Measurements from ENCODE around the gene SLC5A9.
"Not testable (repeated sequence)": the region's sequence is repeated elsewhere in the genome, so short reads cannot be mapped to it uniquely, and the experiment has no call there.

Gene SLC5A9

DNA sequence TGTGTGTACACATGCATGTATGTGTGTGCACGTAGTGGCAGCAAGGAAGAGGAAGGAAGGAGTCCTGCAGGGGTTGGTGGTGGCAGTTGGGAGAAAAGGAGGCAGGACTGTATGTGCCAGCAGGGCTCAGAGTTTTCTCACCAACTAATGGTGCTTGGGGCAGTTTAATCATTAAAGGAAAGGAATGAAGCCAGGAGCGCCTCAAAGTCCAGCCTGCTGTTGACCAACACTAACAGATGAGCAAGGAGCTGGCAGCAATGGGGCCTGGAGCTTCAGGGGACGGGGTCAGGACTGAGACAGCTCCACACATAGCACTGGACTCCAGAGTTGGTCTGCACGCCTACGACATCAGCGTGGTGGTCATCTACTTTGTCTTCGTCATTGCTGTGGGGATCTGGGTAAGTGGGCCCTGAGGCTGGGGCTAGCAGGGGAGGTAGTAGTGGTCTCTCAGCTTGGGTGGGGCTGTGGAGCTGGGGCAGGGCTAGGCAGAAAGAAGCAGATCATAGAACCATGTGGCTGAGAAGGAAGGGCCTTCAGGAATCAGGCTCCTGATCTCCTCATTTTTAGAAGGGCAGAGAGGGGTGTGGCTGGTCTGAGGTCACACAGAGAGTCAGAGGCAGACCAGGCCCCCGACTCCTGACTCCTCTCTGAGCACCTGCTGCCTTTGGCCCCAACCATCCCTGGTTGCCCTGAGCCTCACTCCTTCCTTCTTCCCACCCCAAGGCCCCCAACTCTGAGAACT lies at the start of gene SLC5A9:
Gene SLC5A9 (plus strand): TSS at position 216 of the 742 bp plus-strand sequence. CDS start 21 bp downstream, at position 237.
- DNase-seq, result no peak

DNA sequence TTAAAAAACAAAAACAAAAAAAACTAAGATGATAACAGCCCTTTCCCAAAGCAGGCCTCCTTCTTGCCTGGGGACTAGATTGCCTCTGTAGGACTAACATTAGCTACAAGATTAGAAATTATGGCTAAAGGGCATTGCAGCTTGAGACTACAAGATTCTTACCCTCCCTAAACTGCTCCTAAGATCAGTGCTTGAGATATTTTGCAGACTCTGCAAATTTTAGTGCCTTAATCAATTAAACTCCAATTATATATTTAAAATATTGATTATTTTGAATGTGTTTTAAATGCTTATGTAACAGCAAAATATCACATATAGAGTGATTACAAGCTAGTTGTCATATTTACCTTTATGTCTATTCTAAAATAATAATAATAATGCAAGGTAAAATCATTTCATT lies 47.4 kb upstream of the SLC5A9 start:
- no peak for DNase-seq

- DNase-seq, result no peak
These were observed 45.3 kb upstream of the SLC5A9 start for GRCh38 chr1:48177257-48177656.

GRCh38 chr1:48181669-48182367 lies 40.7 kb upstream of the SLC5A9 start:
- no peak for DNase-seq

DNA sequence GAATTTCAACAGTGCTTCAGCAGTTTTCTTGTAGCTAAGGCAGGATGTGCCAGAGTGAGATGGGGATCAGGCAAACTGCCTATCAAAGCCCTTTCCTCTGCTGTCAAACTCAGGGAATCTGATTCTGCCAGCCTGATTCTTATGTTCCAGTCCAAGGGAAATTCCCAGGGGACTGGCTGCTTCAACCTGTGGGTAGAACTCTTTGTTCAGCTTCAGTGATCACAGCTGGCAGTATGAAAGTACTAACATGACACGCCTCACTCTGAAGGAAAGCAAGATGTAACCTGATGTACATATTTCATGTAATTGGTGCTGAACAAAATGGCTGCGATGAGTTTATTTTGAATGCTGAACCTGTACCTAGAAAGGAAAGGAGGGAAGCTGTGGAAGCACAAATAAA lies 40.1 kb upstream of the SLC5A9 start:
- no peak for DNase-seq

DNA sequence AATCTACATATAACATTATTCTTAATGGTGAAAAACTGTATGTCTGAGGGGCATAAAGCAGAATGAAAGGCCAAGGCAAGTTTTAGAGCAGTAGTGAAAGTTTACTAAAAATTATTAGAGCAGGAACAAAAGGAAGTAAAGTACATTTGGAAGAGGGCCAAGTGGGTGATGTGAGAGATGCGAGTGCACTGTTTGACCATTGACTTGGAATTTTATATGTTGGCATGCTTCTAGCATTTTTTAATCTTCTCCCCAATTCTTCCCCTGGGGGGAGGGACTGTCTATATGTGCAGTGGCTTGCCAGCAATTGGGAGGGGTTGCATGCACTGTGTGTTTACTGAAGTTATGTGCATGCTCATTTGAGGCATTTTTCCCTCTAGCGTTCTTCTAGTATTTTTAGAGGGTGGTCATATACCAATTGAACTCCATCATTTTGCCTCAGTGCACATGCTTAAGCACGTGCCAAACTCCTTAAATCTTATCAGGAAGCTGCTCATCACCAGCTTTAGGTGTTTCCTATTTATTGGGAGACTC lies 36.1 kb upstream of the SLC5A9 start:
- DNase-seq, result no peak

- no peak for DNase-seq
These were observed 34.5 kb upstream of the SLC5A9 start for GRCh38 chr1:48187969-48188563.

DNA sequence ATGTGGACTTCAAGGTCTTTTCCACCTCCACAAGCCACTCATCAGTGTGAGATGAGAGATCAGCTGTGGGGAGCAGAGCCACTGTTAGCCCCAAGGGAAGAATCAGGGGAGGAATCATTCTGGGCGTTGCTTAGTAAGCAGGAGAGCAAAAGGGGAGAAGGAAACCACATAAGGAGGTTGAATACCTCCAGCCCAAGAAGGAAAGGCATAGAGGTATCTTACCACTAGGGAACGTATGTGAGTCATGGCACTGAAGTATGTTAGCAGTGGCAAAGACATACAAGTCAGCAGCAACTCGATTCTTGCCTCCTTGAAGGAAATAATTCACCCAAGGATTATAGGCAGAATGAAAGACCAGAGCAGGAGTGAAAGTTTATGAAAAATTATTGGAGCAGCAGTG lies 31.6 kb upstream of the SLC5A9 start:
- no peak for DNase-seq

DNA sequence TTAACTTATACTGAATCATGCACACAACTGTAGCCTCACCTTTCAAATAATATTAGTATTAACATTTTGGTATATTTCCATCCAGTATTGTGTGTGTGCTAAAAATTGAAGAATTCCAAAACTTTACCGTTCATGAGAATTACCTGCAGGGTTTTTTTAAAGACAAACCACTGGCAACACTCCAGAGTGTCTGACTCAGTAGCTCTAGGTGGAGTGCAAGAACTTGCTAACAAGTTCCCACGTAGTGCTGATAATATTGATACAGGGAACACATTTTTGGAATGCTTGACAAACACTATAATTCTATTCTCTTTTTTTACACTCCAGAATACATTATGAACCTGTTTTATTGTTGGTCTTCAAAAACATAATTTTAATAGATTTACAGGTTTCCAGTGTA lies 27.7 kb upstream of the SLC5A9 start:
- no peak for DNase-seq

GRCh38 chr1:48196237-48196636 lies 26.3 kb upstream of the SLC5A9 start:
- no peak for DNase-seq

DNA sequence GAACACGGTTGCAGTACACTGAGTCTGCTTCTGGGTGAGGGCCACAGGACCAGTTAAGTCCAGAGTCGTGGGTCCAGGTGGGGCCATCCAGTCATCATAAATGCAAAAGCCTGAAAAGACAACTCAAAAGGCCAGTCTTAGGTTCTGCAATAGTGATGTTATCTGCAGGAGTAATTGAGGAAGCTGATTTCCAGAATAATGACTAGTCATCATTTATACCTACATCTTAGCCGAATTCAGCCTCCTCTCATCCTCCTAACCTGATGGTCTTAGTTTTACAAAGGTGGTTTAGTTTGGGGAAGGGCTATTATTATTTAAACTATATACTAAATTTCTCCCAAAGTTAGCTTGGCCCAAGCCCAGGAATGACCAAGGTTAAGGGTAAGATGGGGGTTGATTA lies 23.5 kb upstream of the SLC5A9 start:
- DNase-seq, result no peak

DNA sequence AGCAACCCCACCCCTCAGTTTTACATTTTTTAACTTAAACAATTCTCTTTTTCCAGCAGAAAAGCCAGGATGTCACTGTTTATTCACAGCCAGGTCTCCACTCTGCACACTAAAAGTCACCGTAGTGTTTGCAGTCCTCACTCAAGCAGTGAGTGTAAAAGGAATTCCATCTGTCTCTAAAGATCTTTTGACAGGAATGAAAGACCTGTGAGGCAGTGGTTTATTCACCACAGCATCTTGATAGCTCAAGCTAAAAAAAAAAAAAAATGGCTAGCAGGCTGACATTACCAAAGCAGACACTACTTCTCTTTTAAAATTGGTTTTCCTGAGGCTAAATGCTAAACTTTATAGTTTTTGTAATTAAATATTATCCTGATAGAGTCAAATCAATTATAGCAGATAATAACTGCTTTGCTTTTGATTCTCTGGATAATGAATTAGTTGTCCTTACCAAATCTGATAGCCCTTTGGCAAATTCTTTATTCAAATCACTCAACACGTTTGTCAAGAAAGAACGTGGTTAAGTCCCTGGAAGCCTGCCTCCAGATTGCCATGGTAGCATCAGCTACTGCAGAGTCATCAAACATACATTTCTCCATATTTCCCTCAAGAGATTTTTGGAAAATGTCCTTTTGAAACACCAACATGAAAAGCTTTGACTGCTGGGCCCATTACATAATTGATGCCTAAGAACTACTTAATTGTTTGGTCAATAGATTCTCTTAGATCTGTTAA lies 22.2 kb upstream of the SLC5A9 start:
- DNase-seq, result no peak

DNA sequence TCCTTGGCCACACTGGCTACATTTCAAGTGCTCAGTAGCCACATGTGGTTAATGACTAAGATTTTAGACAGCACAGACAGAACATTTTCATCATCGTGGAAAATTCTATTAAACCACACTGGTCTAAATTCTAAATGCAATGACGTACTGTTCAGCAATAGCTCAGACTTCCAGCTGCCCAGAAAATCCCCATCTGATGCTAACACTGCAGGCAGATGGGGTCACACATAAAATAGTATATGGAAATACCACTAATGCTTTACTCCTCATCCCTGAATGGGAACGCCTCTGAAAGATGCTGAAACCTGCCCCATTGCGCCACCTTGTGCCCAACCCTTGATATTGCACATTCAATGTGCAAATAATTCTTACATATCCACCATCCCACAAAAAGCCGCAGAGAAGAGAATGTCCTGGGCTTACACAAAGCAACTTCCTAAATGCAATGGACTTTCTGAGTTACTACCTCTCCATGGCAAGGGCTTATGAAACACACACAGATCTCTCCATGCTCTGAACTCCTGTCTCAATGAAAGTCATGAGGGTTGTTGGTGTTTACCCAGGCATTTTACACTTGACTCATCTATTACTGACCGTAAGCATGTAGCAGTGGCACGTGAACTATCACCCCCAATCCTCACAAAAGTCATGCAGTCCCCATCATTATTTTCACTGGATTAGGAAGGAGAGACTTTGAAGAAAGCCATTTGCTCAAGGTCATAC lies 20.3 kb upstream of the SLC5A9 start:
- DNase-seq, result peak; percentile 34 to 54

DNA sequence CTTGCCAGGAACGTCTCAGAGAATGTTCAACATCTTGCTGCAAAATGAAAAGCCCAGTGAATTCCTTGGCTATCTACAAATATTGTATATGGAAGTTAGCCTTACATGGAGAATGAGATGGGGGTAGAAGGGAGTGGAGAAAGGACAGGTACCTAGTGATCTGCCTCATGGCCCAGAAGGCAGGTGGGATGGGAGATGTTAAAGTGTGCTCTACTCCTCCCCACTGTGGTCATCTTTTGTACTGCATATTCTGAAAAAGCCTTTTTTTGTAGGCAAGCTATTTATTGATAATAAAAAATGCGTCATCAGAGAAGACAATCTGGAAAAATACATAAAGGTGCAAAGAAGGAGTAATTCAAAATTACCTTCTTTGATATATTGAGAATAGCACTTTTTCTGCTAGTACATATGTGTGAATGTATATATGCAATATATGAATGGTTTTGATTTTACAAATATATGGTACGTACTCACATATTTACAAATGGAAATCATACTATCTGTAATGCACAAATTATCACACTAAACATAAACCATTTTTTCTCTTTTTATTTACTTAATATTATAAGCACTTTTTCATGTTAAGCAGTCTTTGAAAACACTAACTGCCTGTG lies 19.1 kb upstream of the SLC5A9 start:
- no peak for DNase-seq

DNA sequence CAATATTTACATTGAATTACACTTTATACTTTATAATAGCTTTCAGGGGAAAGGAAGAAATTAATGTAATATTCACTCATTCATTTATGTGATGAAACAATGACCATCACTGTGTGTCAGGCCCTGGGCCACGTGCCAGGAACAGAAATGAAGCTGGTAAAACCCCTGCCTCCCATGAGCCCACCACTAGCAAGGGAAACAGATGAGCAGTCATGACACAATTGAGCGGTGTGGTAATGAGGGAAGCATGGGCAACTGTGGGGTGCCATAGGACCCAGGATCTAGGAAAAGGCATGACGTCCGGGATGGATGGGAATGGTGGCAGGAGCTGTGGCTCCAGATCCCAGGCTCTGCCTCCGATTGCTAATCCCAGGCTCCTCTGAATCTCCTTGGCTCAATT lies 17.0 kb upstream of the SLC5A9 start:
- no peak for DNase-seq

DNA sequence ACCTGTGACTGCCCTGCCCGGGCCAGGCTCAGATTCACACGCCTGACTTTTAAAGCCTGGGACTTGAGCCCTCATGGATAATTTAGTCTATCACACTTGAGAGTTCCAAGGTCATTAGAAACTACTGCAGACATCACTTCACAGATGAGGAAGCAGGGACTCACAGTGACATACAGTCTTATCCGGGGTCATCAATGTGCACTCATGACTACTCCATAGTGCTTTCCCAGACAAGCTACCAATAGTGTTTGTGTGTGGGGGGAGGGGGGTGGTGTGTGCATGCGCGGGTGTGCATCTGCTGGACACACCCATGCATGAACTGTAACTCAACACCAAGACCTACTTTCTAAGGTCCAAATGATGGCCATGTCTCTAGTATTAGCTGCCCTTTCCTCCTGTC lies 16.1 kb upstream of the SLC5A9 start:
- DNase-seq, result no peak

GRCh38 chr1:48207131-48207530 lies 15.4 kb upstream of the SLC5A9 start:
- DNase-seq, result no peak

DNA sequence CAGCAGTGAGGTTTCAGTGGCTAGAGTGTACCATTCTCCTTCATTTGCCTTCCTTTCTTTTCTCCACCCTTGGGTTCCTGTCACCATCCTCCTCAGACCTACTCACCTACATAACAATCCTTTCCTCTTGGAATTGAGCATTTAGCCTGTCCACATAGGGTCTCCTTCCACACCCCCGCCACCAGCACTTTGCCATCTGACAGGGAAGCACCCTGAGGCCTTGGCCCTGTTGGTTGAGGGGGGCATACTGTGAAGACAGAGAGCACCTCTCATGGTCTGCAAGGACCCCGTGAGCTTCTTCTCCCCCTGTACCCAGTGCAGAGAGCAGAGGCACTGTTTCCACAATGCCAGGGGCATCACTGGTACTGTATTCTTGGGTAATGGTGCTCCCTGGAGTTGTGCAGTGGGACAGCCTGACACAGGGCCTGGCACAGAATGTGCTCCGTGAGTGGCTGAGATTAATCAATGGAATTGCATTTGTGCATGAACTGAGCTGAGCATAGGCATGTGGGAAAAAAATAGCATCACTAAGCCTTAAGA lies 14.9 kb upstream of the SLC5A9 start:
- DNase-seq, result no peak

- no peak for DNase-seq
These were observed 14.3 kb upstream of the SLC5A9 start for GRCh38 chr1:48208251-48208650.

- no peak for DNase-seq
These were observed 13.9 kb upstream of the SLC5A9 start for GRCh38 chr1:48208652-48209051.

DNA sequence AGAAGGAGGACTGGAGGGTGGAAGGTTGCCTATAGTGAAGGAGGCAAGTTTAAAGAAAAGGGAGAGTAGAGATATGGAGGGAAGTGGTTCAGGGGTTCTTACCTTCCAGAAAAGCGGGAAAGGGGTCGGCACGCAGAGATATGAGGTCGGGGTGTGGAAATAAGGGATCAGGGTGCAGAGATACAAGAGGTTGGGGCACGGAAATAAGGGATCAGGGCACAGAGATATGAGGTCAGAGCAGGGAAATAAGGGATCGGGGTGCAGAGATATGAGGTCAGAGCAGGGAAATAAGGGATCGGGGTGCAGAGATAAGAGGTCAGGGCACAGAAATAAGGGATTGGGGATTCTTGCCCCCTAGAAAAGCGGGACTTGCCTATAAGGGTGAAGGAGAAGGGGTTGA lies 9.1 kb upstream of the SLC5A9 start:
- DNase-seq, result not testable (repeated sequence)

GRCh38 chr1:48214366-48214765 lies 8.2 kb upstream of the SLC5A9 start:
- DNase-seq, result not testable (repeated sequence)
